NCI-H187 (cell line): ENCODE results near the gene DOCK2.
"Not testable (repeated sequence)": the region's sequence is repeated elsewhere in the genome, so short reads cannot be mapped to it uniquely, and the experiment has no call there.

Experiments used
- DNase-seq, 2 experiments: peaks; one replicate each; lab custom pipeline; 2025; lab: John Stamatoyannopoulos, UW

The DOCK2 gene

DNA sequence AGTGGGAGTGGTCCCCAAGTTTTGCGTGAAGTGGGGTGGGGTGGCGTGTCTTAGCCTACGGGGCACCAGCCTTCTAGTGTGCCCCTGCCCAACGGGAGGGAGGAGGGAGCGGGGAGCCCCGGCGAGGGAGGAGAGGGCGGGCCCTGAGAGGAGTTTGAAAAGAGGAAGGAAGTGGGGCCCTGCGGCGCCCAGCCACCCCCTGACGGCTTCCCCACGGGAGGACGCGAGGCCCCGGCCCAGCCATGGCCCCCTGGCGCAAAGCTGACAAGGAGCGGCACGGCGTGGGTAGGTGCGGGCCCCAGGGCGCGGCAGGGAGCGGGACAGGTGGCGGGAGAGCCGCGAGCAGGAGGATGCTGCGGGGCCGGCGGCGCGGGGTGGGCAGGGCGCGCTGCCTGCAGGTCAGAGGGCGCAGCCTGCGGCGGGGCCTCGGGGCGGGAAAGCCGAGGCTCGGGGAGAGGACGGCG is at the start of gene DOCK2:
DOCK2 (plus strand) TSS at position 191 of the 464 bp plus-strand sequence; CDS start at position 243, 52 bp downstream.
- DNase-seq: no peak

DNA sequence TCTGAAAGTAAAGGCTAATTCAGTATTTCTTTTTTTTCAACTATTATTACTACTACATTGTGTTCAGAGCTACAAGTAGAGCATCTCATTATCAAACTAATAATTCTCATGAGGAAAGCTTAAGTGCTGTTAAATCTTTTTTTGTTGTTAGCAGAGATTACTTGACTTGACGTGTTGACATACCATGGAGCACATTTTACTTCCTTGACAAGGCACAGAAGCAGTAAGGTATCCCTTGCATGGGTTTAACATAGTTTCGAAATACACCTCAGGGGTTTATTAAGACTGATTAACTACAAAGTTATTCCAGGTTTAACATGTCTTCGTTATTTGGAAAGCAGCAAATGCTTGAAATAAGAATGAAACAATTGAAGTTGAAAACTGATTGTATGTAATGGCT is 46.5 kb upstream of the DOCK2 start:
- DNase-seq: no peak

DNA sequence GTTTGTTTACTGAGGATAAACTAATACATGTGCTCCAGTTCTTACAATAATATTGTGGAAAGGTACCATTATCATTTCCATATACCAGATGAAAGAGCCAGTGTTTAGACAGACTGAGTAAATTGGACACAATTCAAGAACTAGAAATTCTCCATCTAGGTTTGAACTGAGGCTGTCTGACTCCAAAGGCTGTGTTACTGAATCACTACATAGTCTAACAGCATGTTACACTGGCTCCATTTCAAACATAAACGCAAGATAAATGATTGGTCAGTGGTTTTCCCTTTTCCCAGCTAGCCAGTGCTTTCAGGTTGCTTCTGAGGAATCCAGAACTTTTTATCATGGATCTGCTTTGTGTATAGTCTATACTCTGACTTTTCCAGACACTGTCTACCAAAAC is 45.4 kb upstream of the DOCK2 start:
- no peak for DNase-seq

DNA sequence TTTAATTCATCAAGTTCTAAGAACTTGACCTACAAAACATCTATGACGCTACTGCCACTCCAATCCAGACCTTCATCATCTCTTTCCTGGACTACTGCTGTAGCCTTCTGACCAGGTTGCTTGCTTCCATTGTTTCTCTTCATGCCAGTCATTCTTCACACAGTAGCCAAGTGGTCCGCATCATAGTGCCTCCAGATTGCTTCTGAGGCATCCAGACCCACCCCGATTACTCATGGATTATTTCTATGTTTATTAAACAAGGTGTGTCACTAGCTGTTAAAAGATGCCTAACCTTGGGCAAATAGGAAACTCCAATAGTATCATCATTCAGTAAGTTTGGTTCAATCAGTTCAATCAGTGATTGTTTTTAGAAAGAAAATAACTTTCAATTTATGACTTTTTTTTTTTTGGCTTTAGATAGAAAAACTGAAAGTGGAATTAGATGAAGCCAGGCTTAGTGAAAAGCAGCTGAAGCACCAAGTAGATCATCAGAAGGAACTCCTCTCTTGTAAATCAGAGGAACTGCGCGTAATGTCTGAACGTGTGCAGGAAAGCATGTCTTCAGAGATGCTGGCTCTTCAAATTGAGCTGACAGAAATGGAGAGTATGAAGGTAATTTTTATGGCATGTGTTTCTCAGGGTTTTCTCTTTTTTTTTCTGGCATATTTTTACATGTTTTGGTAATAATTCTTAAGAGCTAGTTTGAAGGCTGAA is 44.0 kb upstream of the DOCK2 start:
- DNase-seq: no peak

DNA sequence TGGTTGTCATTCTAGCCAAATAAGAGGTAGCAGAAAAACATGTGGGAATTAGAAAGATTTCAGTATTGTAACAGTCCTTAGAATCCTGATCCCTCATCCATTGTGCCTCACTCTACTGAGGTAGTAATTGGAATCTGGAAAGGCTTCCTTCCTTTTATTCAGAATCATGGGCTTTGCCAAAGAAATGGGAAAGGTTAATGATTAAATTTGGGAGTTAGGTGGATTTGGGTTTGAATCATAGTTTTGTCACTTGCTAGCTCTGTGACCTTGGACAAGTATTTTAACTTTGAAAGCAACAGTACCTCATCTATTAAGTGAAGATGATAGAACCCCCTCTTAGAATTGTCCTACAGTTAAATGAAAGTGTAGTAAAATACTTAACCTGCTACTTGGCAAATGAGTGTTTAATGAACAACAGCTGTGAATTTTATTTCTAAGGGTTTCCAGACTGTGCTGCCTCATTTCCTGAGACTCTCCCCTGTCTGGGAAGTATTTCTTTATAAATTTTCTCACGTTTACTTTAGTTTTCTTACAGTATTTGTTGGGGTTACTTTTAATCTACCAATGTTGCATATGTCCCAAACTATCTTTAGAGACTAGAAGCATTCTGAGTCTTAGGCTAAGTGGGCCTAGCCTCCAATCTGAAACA is 41.8 kb upstream of the DOCK2 start:
- no peak for DNase-seq

DNA sequence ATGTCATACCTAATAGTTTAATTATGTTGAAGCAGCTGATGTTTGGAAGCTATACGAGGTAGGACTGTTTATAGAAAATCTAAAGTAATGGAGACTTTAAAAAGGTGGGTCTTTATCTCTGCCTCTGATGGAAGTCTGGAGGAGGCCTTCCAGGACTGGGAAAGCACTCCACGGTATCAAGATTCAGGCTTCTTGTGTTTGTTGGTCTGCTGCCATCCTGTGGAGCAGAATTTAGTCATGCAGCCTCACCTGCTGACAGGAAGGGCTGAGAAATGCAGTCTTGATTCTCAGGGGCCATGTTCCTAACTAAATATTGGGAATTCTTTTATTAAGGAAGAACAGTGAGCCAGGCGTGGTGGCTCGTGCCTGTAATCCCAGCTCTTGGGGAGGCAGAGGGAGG is 37.6 kb upstream of the DOCK2 start:
- DNase-seq: no peak

DNA sequence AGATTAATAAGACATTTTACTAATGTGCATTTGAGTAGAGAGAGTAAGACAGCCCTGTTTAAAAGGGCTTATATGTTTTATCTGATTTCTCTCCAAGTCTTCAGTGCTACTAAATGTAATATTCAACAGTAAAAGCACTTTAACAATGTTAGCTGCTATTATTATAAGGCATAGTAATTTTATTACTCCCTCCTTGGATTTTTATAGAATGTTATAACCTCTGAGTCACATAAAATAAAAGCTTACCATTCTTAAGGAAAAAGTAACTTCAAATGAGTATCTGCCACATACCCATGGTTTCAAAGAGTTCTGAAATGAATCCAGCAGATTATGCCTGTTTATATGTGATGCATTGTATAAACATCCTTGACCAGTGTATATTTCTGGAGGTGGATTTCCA is 34.5 kb upstream of the DOCK2 start:
- DNase-seq: no peak

DNA sequence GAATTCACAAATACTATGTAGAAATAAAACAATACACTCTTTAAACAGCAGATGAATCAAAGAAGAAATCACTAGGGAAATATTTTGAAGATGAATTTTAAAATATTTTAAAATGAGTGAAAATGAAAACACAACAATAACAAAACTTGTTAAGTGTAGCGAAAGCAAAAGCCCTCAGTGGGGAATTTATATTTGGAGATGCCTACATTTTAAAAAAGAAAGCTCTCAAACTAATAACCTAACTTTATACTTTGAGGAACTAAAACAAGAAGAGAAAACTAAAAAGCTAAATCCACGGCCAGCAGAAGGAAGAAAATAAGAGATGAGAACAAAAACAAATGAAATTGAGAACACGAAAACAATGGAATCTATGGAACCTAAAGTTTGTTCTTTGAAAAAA is 30.8 kb upstream of the DOCK2 start:
- no peak for DNase-seq

DNA sequence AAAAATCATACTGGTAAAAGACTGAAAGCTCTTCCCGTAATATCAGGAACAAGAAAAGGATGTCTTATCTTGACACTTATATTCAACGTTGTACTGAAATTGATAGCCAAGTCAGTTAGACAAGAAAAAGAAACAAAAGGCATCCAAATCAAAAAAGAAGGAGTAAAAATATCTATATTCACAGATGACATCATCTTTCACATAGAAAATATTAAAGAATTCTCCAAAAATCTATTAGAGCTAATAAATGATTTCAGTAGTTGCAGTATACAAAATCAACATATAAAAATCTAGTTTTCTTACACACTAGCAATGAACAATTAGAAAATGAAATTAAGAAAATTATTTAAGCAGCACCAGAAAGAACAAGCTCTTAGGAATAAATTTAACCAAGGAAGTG is 29.2 kb upstream of the DOCK2 start:
- DNase-seq: no peak

DNA sequence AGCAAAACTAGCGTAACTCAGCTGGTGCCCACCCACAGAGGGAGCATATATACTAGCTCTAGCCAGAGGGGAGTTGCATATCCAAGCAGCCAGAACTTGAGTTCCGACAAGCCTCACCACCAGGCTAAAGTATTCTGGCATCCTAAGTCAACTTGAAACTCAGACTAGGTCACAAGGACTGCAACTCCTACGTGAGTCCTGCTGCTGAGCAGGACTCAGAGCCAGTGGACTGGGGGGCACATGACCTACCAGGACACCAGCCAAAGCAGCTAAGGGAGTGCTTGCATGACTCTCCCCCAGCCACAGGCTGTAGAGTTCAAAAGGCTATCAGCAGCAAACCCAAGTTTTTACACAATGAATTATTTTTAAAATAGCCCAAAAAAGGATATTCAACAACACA is 27.4 kb upstream of the DOCK2 start:
- DNase-seq: no peak

DNA sequence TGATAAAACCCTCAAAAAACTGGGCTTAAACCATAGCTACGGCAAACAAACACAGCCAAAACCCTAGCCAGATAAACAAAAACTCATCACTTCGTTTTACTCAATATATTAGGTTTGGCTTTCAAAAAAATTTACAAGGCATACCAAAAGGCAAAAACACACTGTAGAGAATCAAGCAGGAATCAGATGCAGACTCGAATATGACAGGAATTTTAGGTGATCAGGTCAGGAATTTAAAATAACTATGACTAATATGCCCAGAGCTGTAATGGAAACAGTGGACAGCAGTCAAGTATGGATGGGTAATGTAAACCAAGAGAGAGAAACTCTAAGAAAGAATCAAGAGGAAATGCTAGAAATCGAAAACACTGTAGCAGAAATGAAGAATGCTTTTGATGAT is 26.5 kb upstream of the DOCK2 start:
- no peak for DNase-seq

DNA sequence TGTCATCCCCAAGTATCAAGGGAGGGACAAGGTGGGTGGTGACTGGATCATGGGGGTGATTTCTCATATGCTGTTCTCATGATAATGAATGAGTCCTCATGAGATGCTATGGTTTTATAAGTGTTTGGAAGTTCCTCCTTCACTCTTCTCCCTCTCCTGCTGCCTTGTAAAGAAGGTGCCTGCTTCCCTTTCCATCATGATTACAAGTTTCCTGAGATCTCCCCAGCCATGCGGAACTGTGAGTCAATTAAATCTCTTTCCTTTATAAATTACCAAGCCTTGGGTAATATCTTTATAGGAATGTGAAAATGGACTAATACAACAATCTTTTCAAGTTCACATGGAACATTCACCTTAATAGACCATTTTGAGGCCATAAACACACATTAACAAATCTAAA is 21.5 kb upstream of the DOCK2 start:
- no peak for DNase-seq

DNA sequence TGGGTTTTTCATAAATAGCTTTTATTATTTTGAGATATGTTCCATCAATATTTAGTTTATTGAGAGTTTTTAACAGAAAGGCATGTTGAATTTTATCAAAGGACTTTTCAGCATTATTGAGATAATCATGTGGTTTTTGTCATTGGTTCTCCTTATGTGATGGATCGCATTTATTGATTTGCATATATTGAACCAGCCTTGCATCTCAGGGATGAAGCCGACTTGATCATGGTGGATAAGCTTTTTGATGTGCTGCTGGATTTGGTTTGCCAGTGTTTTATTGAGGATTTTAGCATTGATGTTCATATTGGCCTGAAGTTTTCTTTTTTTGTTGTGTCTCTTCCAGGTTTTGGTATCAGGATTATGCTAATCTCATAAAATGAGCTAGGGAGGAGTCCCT is 12.8 kb upstream of the DOCK2 start:
- DNase-seq: not testable (repeated sequence)

DNA sequence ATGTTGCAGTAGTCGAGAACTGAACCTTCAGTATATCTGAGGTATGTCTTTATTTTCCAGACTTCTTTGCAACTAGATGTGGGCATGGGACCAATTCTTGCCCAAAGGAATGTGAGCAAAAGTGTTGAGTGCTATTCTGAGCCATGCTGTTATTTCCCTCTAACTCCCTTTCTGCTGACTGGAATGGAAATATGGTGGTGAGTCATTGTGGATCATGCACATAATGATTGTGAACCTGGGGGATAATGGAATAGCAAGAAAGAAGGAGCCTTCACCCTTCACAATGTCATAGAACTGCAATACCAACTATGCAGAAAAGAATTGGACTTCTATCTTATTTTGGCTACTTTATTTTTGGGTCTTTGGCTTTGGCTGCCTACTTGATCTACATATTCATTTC is 10.3 kb upstream of the DOCK2 start:
- no peak for DNase-seq

DNA sequence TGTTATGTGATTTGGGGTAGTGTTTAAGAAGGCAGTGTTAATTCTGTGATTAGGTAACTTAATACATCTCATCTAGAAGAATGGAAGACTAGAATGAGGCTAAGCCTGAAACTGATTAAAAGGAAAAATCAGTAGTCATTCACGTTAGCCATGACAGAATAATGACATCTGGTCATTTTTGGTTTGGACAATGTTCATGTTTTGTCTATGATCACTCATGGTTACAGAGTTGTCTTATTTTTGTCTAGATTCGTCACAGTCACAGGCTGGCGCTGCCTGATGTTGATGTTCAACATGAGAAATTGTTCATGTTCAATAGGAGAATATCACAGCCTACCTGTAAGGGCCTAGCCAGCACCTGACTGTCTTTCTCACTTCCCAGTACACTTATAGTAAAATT is 9.5 kb upstream of the DOCK2 start:
- DNase-seq: no peak

DNA sequence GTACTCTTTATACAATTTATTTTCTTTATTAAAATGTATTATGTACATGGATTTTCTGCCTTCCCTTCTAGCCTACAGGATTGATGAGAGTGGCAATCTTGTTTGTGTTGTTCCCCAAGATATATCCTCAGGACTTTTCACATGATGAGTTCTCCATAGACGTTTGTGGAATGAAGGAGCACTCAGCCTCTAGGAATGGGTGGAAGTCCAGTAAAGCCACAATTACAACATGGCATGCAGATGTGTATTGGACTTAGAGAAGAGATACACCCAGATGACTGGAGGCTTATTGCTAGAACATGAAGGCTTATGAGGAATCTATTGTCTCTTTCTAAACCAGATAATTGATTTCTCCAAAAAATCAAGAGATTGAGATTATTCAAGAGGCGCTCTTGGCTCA is 8.2 kb upstream of the DOCK2 start:
- DNase-seq: no peak

DNA sequence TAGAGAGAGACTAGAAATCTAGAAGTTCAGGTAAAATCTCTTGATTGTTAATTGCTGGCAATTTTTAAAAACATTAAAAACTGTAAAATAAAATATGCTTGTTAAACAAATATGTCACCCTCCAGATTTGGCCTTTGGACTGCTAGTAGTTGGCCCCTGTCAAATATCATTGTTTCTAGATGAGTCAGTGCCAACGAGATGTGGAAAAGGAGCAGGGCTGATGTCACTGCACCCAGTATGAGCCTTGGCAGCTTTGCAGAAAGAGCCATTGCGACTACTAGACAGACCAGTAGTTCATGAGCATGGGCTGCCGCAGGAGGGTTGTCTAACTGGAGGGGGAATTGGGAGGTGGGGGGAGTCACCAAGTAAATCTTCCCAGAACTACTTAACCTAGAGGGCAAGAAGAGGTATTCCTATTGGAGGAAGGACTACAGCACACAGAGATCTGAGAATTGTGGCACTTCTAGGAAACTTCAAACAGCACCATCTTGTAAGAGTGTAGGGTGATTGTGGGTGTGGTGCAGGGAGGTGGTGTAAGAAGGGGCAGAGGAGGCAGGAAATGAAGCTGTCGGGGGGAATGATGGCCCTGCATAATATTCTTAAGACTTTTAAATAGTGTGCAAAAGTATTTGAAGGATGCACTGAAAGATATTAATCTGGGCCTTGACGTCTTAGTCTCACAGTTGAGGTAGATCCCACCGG is 7.1 kb upstream of the DOCK2 start:
- DNase-seq: no peak

DNA sequence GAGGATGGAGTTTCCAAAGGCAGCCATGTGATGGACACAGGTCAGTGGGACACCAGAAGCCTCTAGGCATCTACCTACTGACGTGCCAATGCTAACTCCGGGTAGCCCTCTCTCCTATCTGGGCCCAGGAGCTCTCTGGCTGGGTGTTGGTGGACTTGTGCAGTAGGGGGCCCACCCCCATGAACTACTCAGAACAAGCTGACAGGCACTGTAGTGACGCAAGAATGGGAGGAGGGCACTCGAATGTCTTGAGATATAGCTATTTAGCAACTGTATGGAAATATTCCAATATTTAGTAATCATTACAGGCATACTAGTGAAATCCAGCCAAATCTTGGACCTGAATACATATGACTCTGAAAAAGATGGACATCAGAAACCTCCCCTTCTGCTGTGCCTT is 5.7 kb upstream of the DOCK2 start:
- no peak for DNase-seq

DNA sequence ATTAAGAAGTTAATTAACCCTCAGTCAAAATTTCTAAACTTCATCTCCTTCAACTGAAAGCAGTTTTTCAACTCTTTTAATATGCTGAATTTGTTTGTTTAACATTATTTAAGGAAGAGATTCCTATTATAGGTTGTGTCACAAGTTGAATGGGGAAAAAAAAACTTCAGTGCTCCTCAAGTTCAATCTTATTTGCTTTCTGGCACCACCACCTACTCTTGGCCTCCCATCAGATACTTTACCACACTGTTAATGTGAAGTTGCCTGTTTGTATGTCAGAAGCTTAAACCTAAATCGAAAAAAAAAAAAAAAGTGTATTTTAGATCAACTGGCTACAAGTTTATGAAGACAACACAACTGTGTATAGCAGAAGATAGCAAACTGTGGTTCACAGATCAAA is 4.1 kb upstream of the DOCK2 start:
- no peak for DNase-seq

DNA sequence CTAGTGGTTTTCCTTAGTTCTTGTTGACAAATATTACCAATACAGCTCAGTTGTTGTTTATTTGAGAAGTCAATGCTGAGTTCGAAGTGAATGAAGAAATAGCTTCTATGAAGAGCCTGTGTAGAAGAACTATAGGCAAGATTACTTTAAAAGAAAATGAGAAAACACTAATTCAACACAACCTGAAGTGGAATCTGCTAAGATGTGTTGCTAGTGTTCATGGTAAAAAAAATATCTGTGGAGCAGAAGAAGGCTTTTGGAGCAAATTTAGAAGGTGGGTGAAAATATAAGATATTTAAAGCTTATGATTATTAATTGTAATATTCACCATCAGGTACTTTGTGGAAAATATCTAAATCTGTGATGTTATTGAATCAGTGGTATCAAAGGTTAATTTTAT is 2.5 kb upstream of the DOCK2 start:
- no peak for DNase-seq

DNA sequence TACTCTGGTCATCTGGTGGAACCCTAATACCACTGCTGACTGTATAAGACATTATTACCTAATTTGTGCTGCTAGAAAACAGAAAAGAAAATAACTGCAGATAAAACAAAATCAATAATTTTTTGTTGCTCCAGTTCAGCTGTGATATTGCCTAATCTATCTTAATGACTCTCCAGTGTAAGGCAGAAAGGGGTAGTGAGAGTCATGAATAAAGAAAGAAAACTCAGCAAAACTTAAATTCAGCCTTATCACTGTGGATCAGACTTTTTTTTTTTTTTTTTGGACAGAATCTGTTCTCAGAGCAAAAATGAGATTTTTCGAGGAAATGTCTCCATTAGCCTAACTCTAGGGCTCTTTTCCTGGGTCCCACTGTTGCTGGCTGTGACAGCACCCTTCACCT is 1.1 kb upstream of the DOCK2 start:
- DNase-seq: no peak

DNA sequence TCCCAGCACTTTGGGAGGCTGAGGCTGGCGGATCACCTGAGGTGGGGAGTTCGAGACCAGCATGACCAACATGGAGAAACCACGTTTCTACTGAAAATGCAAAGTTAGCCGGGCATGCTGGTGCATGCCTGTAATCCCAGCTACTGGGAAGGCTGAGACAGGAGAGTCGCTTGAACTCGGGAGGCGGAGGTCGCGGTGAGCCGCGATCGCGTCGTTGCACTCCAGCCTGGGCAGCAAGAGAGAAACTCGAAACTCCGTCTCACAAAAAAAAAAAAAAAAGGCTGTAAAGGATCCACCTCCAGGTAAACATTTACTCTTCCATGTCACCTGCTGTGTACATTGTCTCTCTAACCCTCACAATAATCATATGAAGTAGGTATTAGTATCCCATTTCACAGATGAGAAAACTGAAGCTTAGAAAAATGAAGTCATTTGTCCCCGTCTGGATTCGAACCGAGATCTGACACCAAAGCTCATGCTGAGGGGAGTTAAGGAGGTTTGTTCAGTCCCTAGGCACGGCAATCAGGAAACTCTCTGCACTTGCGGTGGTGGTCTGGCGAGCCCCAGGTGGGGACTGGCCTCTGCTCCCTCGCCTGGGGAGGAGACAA is 494 bp upstream of the DOCK2 start:
- DNase-seq: no peak

DNA sequence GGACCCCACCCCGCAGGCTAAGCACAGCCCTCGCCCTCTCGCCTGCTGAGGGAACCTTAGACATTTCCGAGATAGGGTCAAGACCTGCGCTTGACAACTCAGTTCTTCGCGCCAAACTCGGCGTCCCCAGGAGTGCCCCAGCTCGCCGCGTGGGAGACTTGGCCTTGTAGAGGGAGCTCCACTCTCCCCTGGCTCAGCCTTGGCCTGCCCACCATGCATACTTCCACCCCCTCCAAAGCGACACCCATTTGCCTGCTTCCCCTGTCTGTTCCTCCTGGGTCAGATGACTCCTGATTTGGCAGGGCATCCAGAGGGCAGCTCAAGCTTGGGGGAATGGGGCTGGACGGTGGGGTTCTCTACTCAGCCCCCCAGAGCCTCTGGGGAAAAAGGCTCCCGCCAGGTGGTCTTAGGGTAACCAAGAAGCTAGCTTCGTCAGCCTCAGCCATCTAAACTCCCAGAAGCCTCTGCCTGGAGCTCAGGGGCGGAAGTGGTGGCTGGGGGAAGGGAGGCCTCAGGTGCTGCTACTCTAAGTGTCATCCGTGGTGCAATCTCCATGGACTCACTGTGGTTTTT is 560 bp downstream of the DOCK2 start:
- no peak for DNase-seq
